K562 (cell line): Measurements from ENCODE around the gene KCNG4. TPM values are rescaled to one million over a fixed set of nuclear protein-coding genes. Genes with fewer than 3 reads are reported as not detected.

Source experiments
- ATAC-seq: fragments of 200-7000 bp; cut with Tn5 transposase; 3 replicates; pipeline ENCODE4 v1.9.1; 2020; ENCODE audit warnings: moderate library complexity
- BruUV-seq: library from RNA; stranded (reverse); fragments of 400-500 nt; replicated peaks from 2 replicates; lab custom pipeline; 2021; lab: Mats Ljungman, UMichigan
- CTCF ChIA-PET: fragments of 300-600 bp; formaldehyde crosslinking; extraction: SDS; loops from one replicate; lab custom pipeline; 2021; ENCODE audit warnings: low intra/inter-chr PET ratio; lab: Yijun Ruan, JAX
- POLR2A ChIA-PET: fragments of 300-600, 350-650 bp; sonication (Branson Sonifier 250); formaldehyde crosslinking; extraction: SDS; loops from one replicate; lab custom pipeline; 2021; ENCODE audit warnings: antibody characterized with exemption, inconsistent platforms; lab: Yijun Ruan, JAX
- DNase-seq, 4 experiments: peaks; one replicate each; pipeline versions ENCODE4 v3.0.0 to v3.0.0-alpha.2; 2011 to 2018; ENCODE audit warnings: low spot score in 3 of 4, mixed read lengths in 3 of 4; ENCODE audit errors: extremely low read depth in 1 of 4
- FAIRE-seq: peaks from 2 replicates; lab custom pipeline; 2011; peaks lifted over from hg19 to GRCh38; lab: Jason Lieb, UNC
- H2AFZ ChIP-seq: 2 replicates; pipeline ENCODE4 v1.6.0; 2011; ENCODE audit warnings: low read depth, low read length, control low read depth, inconsistent platforms
- H3K27ac ChIP-seq: fragments of 200-600 bp; 3 replicates; pipeline ENCODE4 v1.8.0; 2011; ENCODE audit warnings: low read depth, mild to moderate bottlenecking, control low read depth, inconsistent platforms, low read length, moderate library complexity, mixed read lengths; ENCODE audit errors: extremely low read depth
- H3K27me3 ChIP-seq, 2 experiments: fragments of 300-600 bp in 1 of 2; 2 replicates in 1 of 2; 3 replicates in 1 of 2; pipeline versions ENCODE4 v1.6.0 to v1.8.0; 2011; ENCODE audit warnings: inconsistent platforms in 2 of 2, low read length in 2 of 2, mild to moderate bottlenecking in 1 of 2, mixed read lengths in 1 of 2, moderate library complexity in 1 of 2; ENCODE audit not compliant: control insufficient read depth in 2 of 2, insufficient read depth in 2 of 2
- H3K36me3 ChIP-seq: fragments of 300-600 bp; 3 replicates; pipeline ENCODE4 v1.8.0; 2011; ENCODE audit warnings: mild to moderate bottlenecking, low read length, inconsistent platforms; ENCODE audit not compliant: control insufficient read depth, insufficient read depth
- H3K4me1 ChIP-seq, 2 experiments: fragments of 200-600 bp in 1 of 2; replicated peaks in 1 of 2; 2 replicates in 1 of 2; 3 replicates in 1 of 2; pipeline versions ENCODE4 v1.5.1 to v1.8.0; 2011; ENCODE audit warnings: inconsistent platforms in 2 of 2, low read length in 2 of 2, mild to moderate bottlenecking in 1 of 2, mixed read lengths in 1 of 2, moderate library complexity in 1 of 2; ENCODE audit not compliant: control insufficient read depth in 2 of 2, insufficient read depth in 2 of 2
- H3K4me2 ChIP-seq: 2 replicates; pipeline ENCODE4 v1.6.1; 2011; ENCODE audit warnings: low read length, control low read depth, inconsistent platforms, mixed read lengths; ENCODE audit not compliant: insufficient read depth
- H3K4me3 ChIP-seq: fragments of 200-600 bp; sonication (generic), shearing (Covaris generic); 2 replicates; pipeline ENCODE4 v1.5.1; 2016; ENCODE audit warnings: control low read depth, inconsistent platforms
- H3K79me2 ChIP-seq: fragments of 200-600 bp; 3 replicates; pipeline ENCODE4 v1.8.0; 2011; ENCODE audit warnings: low read length, inconsistent platforms; ENCODE audit not compliant: control insufficient read depth, insufficient read depth
- H3K9ac ChIP-seq, 2 experiments: 2 replicates each; pipeline versions ENCODE4 v1.6.0 to v1.6.1; 2011; ENCODE audit warnings: low read depth in 2 of 2, low read length in 2 of 2, control low read depth in 1 of 2, inconsistent platforms in 1 of 2, mild to moderate bottlenecking in 1 of 2, mixed read lengths in 1 of 2; ENCODE audit not compliant: insufficient read depth in 1 of 2
- H3K9me1 ChIP-seq: one replicate; pipeline ENCODE4 v1.6.0; 2011; ENCODE audit warnings: inconsistent platforms, mild to moderate bottlenecking, low read length, moderate library complexity; ENCODE audit not compliant: control insufficient read depth, insufficient read depth
- H3K9me3 ChIP-seq: replicated peaks from 2 replicates; pipeline ENCODE4 v1.5.1; 2011; ENCODE audit warnings: low read depth, low read length, inconsistent platforms; ENCODE audit not compliant: control insufficient read depth, insufficient read depth
- H4K20me1 ChIP-seq: replicated peaks from 2 replicates; pipeline ENCODE4 v1.6.1; 2011; ENCODE audit warnings: low read length, inconsistent platforms, mixed read lengths; ENCODE audit not compliant: control insufficient read depth, insufficient read depth
- ARID3B ChIP-seq: fragments of 250-450 bp; sonication (Bioruptor Pico); IDR thresholded peaks from 2 replicates; pipeline ENCODE4 v1.4.0; 2020; ENCODE audit warnings: borderline replicate concordance
- FOXA1 ChIP-seq: fragments of 450-650 bp; IDR thresholded peaks from 2 replicates; pipeline ENCODE4 v1.6.1; 2016; ENCODE audit warnings: mild to moderate bottlenecking, borderline replicate concordance
- GABPB2 ChIP-seq: fragments of 250-450 bp; sonication (Bioruptor Pico); conservative IDR thresholded peaks from 2 replicates; pipeline ENCODE4 v1.5.1; 2021; ENCODE audit warnings: mild to moderate bottlenecking
- HNRNPK ChIP-seq: fragments of 200-400 bp; formaldehyde crosslinking; IDR thresholded peaks from one replicate; pipeline ENCODE4 v1.6.1; 2018; ENCODE audit warnings: mild to moderate bottlenecking, low read depth, low read length; ENCODE audit not compliant: poor library complexity, severe bottlenecking
- RBM17 ChIP-seq: fragments of 200-400 bp; formaldehyde crosslinking; IDR thresholded peaks from 2 replicates; pipeline ENCODE4 v1.6.1; 2017; ENCODE audit warnings: low read depth, mild to moderate bottlenecking, low read length, borderline replicate concordance
- SAFB ChIP-seq: fragments of 200-400 bp; formaldehyde crosslinking; IDR thresholded peaks from 2 replicates; pipeline ENCODE4 v1.6.1; 2017; ENCODE audit warnings: low read depth, low read length, borderline replicate concordance
- SMAD1 ChIP-seq: fragments of 150-350 bp; IDR thresholded peaks from 2 replicates; pipeline ENCODE4 v1.6.1; 2014; ENCODE audit warnings: low read length, low read depth; ENCODE audit not compliant: partially characterized antibody
- ZNF133 ChIP-seq: fragments of 250-450 bp; sonication (Bioruptor Pico); IDR thresholded peaks from 2 replicates; pipeline ENCODE4 v1.4.0; 2020; ENCODE audit warnings: mild to moderate bottlenecking
- ZNF232 ChIP-seq: sonication (generic); formaldehyde crosslinking; IDR thresholded peaks from 2 replicates; pipeline ENCODE4 v1.8.0; 2022; ENCODE audit warnings: mild to moderate bottlenecking, missing genetic modification reagents
- WGBS: fragments of 100-300 bp; shearing (Covaris generic); methylation state at CpG from one replicate; pipeline ENCODE4 v1.1.6; 2016; ENCODE audit warnings: low coverage, mixed read lengths; ENCODE audit not compliant: insufficient coverage; ENCODE audit errors: missing lambda C conversion rate; 5-methylcytosine and 5-hydroxymethylcytosine counted together
- in situ Hi-C: fragments of 300-500 bp; cut with MboI; formaldehyde crosslinking; loops from 4 replicates; pipeline ENCODE4 v1.15.0; 2018; ENCODE audit warnings: inconsistent platforms, mixed read lengths
- intact Hi-C: fragments of 100-400 bp; cut with micrococcal nuclease; formaldehyde crosslinking; loops from 2 replicates; pipeline ENCODE4 v1.14.2; 2022
- polyA plus RNA-seq, 8 experiments: library from polyadenylated mRNA; depleted of rRNA in 4 of 8; stranded (reverse) in 5 of 8; unstranded in 3 of 8; fragments of >200 nt; fragmentation: Nextera tagmentation in 2 of 8; fragmentation: Illumina TruSeq in 1 of 8; extraction: Ambion mirVana in 2 of 8; extraction: Trizol in 1 of 8; gene quantifications; 2 replicates each; pipeline versions ENCODE4 v1.2.1 to v1.2.3, GENCODE V29; 2011 to 2014; ENCODE audit warnings: inconsistent platforms in 1 of 8, missing spikeins in 1 of 8
- total RNA-seq, 7 experiments: library from RNA; depleted of rRNA in 6 of 7; stranded (reverse); fragments of >200 nt in 6 of 7; fragmentation: Illumina TruSeq in 2 of 7; extraction: Trizol in 2 of 7; gene quantifications; 2 replicates each; pipeline versions ENCODE4 v1.2.1 to v1.2.3, GENCODE V29; 2011 to 2021; ENCODE audit warnings: low replicate concordance in 1 of 7
- TF ChIP-seq, protein P1 (sequence below), 2 experiments: fragments of 450-650 bp; conservative IDR thresholded peaks; 2 replicates each; pipeline ENCODE4 v1.6.1; 2017; ENCODE audit warnings: mild to moderate bottlenecking in 2 of 2, moderate library complexity in 2 of 2

The KCNG4 gene
- total and polyA plus RNA-seq, 9 of the 15 experiments (the other 6 are each of a cell fraction or from before 2014, with no cell fraction given): not detected

- no peak overlapping the region for H3K4me3 ChIP-seq
- intact Hi-C loops (no loop called here), in situ Hi-C loops (no loop called here)
- no peaks in the 10 kb centered on the region for H3K79me2 ChIP-seq
- POLR2A ChIA-PET: interaction anchor here (0.7 to 1.3 kb wide), 2 partner anchors 13 to 1436 kb away, joined by 3 read pairs; no protein-coding TSS in a partner anchor
- no peaks in the 10 kb centered on the region for H3K36me3 ChIP-seq
- H3K27ac ChIP-seq: no peak overlapping the region
- BruUV-seq: no TSS peak
- FAIRE-seq: no peak
- H3K9me1 ChIP-seq: peaks cover 4% of the 10 kb centered on the region
- H4K20me1 ChIP-seq: peaks cover 5% of the 10 kb centered on the region; the same call in 1 of the 2 replicates
- peaks cover 64 to 81% of the 10 kb centered on the region in 2 experiments for H3K27me3 ChIP-seq
- H3K4me2 ChIP-seq: no peak overlapping the region
- ATAC-seq: no peak
- no peak overlapping the region for H2AFZ ChIP-seq
- WGBS: 25% methylated on average over 30 of the region's 34 CpGs
- H3K4me1 ChIP-seq: peaks cover 0 to 43% of the 10 kb centered on the region in 2 experiments; a peak in 2 of 5 replicates
- H3K9ac ChIP-seq: no peak overlapping the region
- CTCF ChIA-PET: no interaction called here
- no peak for DNase-seq
- no peaks in the 10 kb centered on the region for H3K9me3 ChIP-seq
- no peak for TF ChIP-seq RBM17
- TF ChIP-seq, protein P1, sequence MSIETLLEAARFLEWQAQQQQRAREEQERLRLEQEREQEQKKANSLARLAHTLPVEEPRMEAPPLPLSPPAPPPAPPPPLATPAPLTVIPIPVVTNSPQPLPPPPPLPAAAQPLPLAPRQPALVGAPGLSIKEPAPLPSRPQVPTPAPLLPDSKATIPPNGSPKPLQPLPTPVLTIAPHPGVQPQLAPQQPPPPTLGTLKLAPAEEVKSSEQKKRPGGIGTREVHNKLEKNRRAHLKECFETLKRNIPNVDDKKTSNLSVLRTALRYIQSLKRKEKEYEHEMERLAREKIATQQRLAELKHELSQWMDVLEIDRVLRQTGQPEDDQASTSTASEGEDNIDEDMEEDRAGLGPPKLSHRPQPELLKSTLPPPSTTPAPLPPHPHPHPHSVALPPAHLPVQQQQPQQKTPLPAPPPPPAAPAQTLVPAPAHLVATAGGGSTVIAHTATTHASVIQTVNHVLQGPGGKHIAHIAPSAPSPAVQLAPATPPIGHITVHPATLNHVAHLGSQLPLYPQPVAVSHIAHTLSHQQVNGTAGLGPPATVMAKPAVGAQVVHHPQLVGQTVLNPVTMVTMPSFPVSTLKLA (conservative IDR thresholded peaks at IDR 0.05): no peak
- no peak for TF ChIP-seq SMAD1
- no peak for TF ChIP-seq ZNF133 (CRISPR knock-in tag)
- no peak for TF ChIP-seq HNRNPK
- no peak for TF ChIP-seq ZNF232 (CRISPR knock-in tag)
- no peak for TF ChIP-seq FOXA1
- no peak for TF ChIP-seq GABPB2 (CRISPR knock-in tag)
- no peak for TF ChIP-seq SAFB
- TF ChIP-seq ARID3B (CRISPR knock-in tag): no peak
Measured at GRCh38 chr16:84194470-84195200, 45.2 kb downstream of the KCNG4 start.
